Putamen (tissue), 1 donor: ENCODE measurements around the gene KIAA0825.

Experiments
- DNase-seq: peaks from one replicate; pipeline ENCODE4 v3.0.0-alpha.2; 2016; ENCODE audit warnings: low spot score

Gene KIAA0825

DNA sequence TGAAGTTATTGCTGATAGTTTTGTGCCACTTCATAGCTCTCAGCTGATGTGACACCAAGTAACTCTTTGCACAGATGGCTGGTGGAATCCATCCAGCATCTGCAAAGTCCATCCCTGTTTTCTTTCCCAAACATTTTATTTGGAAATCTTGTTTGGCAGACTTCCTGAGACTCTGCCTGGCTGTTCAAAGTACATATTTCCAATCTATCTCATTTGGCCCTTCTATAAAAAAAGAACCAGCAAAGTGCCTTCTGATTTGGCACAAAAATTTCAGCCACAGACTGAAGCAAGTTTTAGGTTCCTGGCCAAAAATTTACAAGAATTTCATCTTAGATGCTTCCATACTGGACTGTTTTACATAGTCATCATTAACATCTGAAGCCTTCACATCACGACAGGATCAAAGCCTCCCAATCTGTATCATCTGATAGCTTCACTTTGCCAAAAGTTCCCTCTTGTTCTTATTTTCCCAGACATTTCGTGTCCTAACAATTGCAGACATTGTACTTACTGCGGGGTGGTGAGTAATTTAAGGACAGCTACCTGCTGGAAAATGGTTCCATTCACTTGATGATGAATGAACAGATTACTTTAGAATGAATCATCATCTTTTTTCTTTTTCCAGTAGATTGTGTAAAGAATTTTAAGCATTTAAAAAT lies 377.3 kb downstream of the KIAA0825 start:
- no peak for DNase-seq

DNA sequence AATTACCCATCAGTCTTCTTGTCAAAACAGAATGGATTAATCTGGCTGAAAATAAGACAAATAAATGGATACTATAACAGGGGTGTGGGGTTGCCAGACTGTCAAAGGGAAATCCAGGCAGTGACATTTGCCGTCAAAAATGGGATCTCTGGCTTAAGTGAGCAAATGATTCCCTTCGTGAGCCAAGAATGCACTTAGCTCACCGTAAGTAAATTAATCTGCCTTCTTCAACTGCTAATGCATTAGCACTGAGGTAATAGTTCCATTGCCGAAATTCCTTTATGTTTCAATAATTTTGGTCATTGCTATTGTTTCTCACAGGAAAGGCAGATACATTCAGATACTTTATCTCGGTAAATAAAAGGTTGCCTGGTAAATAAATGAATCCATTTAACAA lies 377.8 kb downstream of the KIAA0825 start:
- no peak for DNase-seq

DNA sequence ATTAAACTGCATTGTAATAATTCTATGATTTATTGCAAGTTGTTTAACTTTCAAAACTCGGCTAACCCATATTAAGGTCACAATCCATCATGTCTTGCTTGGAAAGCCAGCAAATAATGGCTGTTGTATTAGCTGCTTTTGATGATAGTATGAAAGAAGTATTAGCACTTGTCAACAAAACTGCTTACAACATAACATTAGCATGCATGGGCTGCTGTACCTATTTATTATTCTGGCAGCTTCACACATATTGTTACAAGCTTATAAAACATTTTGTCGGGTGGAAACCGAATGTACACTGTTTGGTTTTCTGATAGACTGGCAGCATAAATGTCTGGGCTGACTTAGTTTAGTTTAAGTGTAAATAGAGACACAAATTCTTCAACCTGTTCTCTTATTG lies 378.3 kb downstream of the KIAA0825 start:
- DNase-seq = no peak

DNA sequence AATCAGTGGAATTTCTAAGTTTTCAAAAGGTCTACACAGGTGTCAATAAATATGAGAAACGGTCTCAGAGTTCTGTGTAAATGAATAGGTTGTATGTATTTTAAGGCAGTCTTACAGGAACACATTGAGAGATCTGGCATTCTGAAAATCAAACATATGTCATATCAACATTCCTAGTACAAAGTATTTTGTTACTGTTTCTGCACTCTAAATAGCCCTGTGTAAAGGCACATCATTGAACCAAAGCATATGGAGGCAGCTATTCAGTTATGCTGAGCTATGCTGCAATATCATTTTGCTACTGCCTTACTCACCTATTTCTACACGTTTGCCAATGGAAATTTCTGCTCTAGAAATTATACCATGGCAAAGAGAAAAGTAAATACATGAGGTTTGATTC lies 379.1 kb downstream of the KIAA0825 start:
- DNase-seq = no peak

DNA sequence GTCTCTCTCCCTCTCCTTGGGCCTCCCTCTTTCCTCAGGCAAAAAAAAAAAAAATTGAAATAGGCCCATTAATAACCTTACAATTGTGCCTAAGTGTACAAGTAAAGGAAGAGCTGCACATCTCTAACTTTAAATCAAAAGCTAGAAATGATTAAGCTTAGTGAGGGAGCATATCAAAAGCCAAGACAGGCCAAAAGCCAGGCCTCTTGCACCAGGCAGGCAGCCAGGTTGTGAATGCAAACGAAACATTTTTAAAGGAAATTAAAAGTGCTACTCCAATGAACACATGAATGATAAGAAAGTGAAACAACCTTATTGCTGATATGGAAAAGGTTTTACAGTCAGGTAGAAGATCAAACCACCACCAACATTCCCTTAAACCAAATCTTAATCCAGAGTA lies 383.4 kb downstream of the KIAA0825 start:
- DNase-seq = no peak

DNA sequence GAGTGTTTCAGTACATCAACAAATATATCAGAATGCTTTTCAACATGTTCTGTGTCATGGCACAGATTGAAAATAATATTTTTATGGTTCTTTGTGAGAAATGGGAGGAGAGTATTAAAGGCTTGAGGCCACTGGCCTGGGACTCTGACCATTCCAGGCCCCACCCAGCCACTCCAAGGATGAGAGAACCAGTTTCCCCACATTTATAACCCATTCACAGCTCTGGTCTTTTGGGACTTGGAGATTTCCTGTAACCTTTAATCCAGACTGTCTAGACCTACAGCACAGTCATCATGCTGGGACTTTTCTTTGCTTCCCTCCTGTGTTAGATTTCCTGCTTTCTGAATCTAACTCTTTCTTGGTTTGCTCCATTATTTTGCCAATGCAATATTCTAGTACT lies 389.6 kb downstream of the KIAA0825 start:
- DNase-seq = no peak

DNA sequence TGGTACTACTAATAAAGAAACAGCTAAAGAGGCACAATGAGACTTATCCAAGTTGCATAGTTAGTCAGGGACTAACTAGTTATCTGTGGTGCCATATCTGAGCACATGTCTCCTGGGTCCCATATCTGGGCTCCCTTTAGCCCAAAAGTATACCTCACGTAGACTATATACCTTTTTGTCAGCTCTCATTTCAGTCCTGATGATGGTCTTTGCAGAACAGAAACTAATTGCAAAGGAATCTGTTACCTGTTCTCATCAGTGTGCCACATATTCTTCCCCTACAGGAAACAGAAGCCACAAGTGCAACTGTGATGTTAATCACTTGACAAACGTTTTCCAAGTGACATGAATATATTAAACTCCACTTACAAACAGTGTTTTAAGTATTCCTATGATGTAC lies 395.2 kb downstream of the KIAA0825 start:
- DNase-seq = no peak

DNA sequence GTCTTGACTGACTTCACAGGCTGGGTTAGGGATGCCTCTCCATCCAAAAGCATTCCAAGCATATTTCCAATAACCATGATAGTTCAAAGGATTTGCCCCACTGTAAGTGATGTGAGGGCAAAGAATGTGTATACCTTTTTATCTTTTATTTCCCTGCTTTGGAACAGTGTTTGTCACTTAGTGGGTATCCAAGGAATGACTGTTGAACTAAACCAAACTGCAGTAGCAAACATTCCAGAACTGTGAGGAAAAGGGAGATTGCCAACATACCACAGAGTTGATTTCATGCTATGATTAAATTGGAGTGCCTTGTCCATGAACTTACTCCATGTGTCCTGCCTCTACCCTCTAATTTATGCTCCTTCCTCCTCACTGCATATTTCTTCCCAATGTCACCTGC lies 400.0 kb downstream of the KIAA0825 start:
- no peak for DNase-seq

DNA sequence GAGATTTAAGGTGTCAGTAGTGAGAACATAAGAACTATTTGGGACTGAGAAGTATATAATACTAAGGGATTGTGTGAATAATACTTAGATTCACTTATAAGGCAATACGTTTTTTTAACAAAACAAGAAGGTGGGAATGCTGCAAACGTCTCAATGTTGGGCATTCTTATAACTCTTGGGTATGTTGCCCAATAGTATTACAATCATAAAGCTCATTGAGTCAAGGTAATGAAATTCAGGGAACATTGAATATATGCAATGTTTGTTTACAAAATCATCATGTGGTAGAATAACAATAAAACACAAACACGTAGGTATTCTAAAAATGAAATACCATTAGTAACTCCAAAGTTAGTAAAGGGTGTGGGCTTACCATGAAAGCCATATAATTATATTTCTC lies 400.7 kb downstream of the KIAA0825 start:
- DNase-seq = no peak

DNA sequence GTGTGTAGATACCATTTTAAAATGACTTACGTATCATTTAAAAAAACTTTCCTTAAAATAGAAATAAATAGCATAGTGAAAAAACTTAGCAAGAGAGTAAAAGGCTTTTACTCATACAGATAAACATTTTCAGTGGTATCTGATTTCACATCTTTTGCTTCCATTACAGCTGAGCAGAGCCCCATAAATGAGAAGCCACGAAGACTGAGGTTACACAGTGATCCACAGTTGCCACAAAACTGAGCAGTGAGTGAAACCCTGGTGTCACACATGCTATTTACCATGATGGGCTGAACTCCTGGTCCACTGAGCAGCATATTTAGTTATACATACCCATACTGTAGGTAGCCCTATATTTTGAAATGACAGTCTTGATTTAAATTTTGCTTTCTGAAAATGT lies 401.2 kb downstream of the KIAA0825 start:
- DNase-seq = no peak

DNA sequence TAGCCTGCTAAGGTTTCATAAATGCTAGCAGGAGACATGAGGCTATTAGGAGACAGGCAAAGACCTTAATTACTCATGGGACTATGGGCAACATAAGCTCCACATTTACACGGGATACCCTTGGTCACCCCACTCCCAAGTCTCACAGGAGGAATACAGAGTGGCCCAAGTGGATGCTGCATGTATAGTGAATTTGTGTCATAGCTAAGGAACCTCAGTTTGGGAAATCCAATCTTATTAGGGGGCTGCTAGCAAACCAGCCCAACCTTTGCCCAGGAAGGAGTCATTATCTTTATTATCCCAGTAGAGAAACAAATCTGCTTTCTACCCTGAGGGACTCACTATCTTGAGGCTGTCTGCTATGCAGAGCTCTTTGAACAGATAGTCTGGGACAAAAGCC lies 405.9 kb downstream of the KIAA0825 start:
- DNase-seq = no peak

DNA sequence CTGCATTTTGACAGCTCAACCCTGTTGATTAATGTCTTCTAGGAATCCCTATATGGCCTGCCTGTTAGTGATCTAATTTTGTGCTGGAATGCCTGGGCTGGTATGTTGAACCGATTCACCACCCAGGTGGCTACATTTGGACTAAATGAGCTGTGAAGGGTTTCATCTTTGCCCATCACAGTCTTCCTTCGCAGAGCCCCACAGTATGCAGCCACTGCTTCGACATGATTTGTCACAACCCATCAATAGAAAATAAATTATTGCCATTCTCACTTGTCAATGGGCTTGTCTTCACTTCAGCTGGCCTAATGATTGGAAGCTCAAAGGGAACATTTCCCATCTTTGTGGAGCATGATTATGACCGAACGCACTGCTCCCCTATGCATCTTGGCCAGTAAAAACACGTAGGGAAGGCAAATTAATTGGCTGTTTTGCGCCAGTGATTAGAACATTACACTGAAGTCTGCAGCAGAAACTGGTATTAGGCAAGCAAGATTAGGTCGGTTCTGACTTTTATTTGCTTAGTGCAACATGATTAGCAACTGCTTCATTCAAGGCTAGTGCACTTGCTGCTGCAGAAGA lies 408.5 kb downstream of the KIAA0825 start:
- DNase-seq = no peak

DNA sequence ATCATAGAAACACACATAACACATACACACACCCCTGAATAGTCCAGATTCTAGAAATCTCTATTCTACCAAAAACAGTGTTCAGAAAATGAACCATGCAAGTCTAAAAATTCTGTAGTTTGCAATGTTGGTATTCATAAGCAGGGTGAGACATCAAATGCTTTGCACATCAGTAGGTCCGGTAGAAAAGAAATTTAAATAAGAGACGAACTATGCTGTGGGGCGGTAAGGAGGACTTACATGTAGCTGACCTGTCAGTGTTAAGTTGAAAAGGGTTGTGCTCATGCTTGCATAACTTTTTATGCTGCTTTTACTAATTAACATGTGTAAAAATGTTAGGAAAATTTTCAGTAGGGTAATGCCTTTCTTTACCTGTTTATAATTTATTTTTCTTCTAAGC lies 409.1 kb downstream of the KIAA0825 start:
- DNase-seq = no peak

DNA sequence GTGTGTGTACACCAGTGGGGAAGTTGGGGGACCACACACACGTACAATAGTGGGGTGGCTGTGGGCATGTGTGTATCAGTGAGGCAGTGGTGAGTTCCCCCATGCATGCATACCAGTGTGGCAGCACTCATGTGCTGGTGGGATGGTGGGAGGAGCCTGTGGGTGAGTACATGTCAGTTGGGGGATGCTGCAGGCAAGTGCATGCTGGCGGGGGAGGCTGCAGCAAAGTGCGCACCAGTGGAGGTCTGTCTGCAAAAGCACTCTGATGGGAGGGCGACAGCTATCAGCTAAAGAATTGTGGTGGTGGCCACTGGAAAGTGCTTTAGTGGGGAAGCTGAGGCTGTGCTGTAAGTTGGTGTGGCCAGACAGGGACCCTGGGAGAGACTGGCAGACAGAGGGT lies 418.8 kb downstream of the KIAA0825 start:
- no peak for DNase-seq

DNA sequence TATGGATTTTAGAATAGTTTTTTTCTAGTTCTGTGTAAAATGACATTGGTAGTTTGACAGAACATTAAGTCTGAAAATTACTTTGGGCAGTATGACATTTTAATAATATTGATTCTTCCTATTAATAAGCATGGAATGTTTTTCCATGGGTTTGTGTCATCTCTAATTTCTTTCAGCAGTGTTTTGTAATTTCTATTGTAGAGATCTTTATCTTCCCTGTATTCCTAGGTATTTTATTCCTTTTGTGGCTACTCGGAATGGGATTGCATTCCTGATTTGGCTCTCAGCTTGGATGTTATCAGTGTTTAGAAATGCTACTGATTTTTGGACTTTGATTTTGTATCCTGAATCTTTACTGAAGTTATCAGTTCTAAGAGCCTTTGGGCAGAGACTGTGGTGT lies 420.4 kb downstream of the KIAA0825 start:
- DNase-seq = no peak

DNA sequence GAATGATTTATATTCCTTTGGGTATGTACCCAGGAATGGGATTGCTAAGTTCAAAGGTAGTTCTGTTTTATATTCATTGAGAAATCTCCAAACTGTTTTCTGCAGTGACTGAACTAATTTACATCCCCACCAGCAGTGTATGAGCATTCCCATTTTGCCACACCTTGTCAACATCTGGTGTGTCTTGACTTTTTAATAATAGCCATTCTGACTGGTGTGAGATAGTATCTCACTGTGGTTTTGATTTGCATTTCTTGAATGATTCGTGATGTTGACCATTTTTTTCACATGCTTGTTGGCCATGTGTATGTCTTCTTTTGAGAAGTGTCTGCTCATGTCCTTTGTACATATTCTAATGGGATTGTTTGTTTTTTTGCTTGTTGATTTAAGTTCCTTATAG lies 421.5 kb downstream of the KIAA0825 start:
- no peak for DNase-seq

DNA sequence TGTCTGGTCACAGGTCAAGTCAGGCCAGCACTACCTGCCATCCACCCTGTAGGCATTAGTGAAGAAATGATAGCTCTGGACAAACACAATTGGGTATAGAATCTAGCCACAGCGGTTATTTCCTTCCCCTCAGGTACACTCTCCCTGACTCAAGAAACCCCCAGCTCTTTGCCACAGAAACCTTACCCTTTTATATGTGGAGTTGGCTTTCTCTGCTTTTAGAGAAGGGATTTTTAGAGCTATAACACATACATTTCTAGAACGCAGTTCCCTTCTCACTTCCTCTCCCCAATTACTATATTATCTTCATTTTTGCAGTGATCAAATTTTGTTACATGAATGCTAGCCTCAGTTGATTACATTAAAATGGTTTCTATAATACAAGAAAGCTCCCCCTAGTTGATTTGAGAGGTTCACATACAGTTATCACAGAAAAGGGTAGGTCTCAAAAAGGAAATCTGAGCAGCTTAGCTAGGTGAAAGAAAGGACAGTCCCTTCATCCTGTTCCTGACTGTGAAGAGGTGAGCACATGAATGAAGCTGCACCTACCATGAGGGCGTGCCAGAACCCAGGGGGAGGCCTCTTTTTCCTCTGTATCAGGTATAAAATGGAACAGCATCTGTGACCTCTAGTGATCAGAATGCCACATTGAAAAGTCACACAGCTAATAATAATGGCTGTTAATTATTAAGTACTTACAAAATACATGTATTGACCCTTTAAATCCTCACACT lies 425.6 kb downstream of the KIAA0825 start:
- DNase-seq = no peak

DNA sequence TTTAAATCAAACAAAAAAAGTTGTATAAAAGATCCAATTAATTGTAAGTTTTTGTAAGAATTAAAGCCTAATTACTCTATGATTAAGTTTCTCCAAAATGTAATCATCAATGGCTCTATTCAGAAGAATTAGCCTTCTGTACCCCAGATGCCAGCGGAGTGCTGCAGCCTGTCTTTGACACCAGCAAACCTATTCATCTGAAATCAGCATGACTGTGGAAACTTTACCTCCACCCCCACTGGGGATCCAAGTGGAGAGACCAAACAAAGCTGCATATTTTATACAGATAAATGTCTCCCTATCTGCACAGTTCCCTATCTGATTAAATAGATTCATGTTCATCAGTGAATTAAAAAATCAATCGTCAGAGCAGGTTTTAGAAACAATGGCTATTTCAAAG lies 426.8 kb downstream of the KIAA0825 start:
- no peak for DNase-seq

DNA sequence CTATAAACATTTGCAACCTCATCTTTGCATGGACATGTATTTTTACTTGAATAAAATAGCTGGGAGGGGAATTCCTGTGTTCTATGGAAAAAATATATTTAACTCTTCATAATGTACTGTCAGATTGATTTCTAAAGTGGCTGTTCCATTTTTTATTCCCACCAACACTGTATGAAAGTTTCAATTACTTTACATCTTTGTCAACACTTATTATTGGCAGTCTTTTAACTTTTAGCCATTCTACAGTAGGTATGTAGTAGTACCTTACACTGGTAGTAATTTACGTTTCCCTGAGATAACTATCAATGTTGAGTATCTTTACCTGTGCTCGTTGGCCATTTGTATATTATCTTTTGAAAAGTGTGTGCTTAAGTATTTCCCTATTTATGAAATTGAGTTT lies 429.7 kb downstream of the KIAA0825 start:
- no peak for DNase-seq

DNA sequence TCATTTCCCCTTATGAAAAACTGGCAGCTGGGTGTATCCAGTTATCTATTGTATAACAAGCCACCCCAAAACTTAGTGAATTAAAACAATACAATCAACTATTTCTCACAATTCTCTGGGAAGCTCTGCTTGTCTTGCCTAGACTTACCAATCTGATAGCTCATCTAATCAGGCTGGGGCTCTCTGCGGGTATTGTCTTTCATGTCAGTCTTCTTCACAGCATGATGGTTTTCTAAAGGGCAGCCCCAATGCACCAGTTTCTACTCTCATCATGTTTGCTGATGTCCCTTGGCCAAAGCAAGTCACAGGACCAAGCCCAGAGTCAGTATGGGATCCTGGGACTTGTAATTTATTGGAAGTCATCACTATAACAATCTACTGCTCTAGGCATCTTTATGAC lies 433.5 kb downstream of the KIAA0825 start:
- no peak for DNase-seq

DNA sequence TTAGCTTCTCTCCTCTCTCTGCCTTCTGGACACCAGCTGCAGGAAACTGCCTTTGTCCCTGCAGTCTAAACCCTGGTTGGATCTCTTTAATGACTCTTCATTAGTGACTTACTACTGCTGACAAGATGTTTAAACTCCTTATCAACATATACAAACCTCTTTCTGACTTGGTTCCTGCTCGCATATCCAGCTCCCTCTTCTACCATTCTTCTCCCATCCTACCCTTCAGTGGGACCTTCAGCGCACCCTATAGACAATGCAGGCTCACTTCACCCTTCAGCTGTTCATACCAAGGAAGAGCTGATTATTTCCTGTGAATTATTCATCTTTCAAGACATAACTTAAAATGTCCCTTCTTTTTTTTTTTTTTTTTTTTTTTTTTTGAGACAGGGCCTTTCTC lies 436.5 kb downstream of the KIAA0825 start:
- DNase-seq = no peak

DNA sequence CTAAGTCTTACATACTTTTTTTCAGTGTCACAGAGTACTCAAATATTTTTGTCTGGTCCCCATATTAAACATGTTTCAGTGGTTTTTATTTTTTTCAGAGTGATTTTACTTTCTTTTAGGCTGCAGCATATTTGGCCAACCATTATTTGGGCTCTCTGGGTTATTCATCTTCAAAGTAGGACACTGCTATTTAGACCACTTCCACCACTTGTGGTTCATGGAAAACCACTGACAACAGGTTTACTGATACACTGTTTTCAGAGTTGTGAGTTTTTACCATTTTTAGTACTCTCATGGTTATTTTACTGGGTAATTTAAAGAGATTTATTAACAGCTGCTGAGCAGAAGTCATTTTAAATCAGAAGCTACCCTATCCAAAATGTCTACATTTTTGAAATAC lies 437.6 kb downstream of the KIAA0825 start:
- DNase-seq = no peak

DNA sequence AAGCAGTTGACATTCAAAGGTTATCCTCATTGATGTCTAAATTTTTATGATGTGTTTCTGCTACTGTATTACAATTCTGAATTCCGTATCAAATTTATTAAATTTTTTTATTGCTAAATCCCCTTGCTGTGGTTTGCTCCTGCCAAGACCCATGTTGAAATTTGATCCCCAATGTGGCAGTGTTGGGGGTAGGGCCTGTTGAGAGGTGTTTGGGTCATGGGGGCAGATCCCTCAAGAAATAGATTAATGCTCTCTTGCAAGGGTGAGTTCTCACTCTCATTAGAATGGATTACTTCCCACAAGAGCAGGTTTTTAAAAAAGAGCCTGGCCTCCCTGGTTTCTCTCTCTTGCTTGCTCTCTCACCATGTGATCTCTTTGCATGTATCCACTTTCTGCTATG lies 442.5 kb downstream of the KIAA0825 start:
- no peak for DNase-seq
